Keratinocyte (primary cell): ENCODE measurements around the gene OVOL1. TPM values are rescaled to one million over a fixed set of nuclear protein-coding genes. Genes with fewer than 3 reads are reported as not detected.

Source experiments
- DNase-seq: peaks from one replicate; pipeline ENCODE4 v3.0.0-alpha.2; 2011; ENCODE audit warnings: low read depth, missing footprints, low spot score
- FAIRE-seq: peaks from 2 replicates; lab custom pipeline; 2011; peaks lifted over from hg19 to GRCh38; lab: Jason Lieb, UNC
- H2AFZ ChIP-seq: 2 replicates; pipeline ENCODE4 v1.6.0; 2012; ENCODE audit warnings: low read length, control low read depth, inconsistent platforms; ENCODE audit not compliant: control insufficient read depth
- H3K27ac ChIP-seq: 2 replicates; pipeline ENCODE4 v1.5.1; 2011; ENCODE audit warnings: low read length; ENCODE audit not compliant: control insufficient read depth, insufficient read depth
- H3K27me3 ChIP-seq: 3 replicates; pipeline ENCODE4 v1.6.0; 2011; ENCODE audit warnings: low read length; ENCODE audit not compliant: control insufficient read depth, insufficient read depth; ENCODE audit errors: extremely low read depth
- H3K36me3 ChIP-seq, 2 experiments: 2 replicates in 1 of 2; 3 replicates in 1 of 2; pipeline ENCODE4 v1.5.1; 2011; ENCODE audit warnings: low read length in 2 of 2, mild to moderate bottlenecking in 1 of 2; ENCODE audit not compliant: control insufficient read depth in 2 of 2, insufficient read depth in 2 of 2; ENCODE audit errors: extremely low read depth in 1 of 2
- H3K4me1 ChIP-seq: 3 replicates; pipeline ENCODE4 v1.5.1; 2011; ENCODE audit warnings: low read length; ENCODE audit not compliant: control insufficient read depth, insufficient read depth; ENCODE audit errors: extremely low read depth
- H3K4me2 ChIP-seq: 3 replicates; pipeline ENCODE4 v1.6.0; 2011; ENCODE audit warnings: low read depth, low read length; ENCODE audit not compliant: control insufficient read depth, insufficient read depth; ENCODE audit errors: extremely low read depth
- H3K4me3 ChIP-seq, 3 experiments: fragments of 200-600 bp in 1 of 3; sonication (generic) in 1 of 3; 2 replicates in 2 of 3; 3 replicates in 1 of 3; pipeline ENCODE4 v1.5.1; 2011 to 2016; ENCODE audit warnings: low read length in 3 of 3, mild to moderate bottlenecking in 3 of 3, control low read depth in 2 of 3, inconsistent platforms in 1 of 3, low read depth in 1 of 3, mixed read lengths in 1 of 3, mixed run types in 1 of 3, moderate library complexity in 1 of 3; ENCODE audit not compliant: control insufficient read depth in 2 of 3, insufficient read depth in 2 of 3; ENCODE audit errors: extremely low read depth in 1 of 3
- H3K79me2 ChIP-seq: 2 replicates; pipeline ENCODE4 v1.6.0; 2012; ENCODE audit warnings: low read length; ENCODE audit not compliant: control insufficient read depth, insufficient read depth
- H3K9ac ChIP-seq: 3 replicates; pipeline ENCODE4 v1.6.0; 2011; ENCODE audit warnings: low read length; ENCODE audit not compliant: control insufficient read depth, insufficient read depth; ENCODE audit errors: extremely low read depth
- H3K9me1 ChIP-seq: 3 replicates; pipeline ENCODE4 v1.6.0; 2011; ENCODE audit warnings: low read length; ENCODE audit not compliant: control insufficient read depth, insufficient read depth; ENCODE audit errors: extremely low read depth
- H3K9me3 ChIP-seq: 2 replicates; pipeline ENCODE4 v1.5.1; 2012; ENCODE audit warnings: low read depth, low read length; ENCODE audit not compliant: control insufficient read depth
- H4K20me1 ChIP-seq: 3 replicates; pipeline ENCODE4 v1.6.0; 2011; ENCODE audit warnings: low read length; ENCODE audit not compliant: control insufficient read depth, insufficient read depth; ENCODE audit errors: extremely low read depth
- EZH2 ChIP-seq: IDR thresholded peaks from one replicate; pipeline ENCODE4 v1.6.1; 2012; ENCODE audit warnings: inconsistent platforms, mild to moderate bottlenecking, low read length, moderate library complexity
- dilution Hi-C: fragments of 300-500 bp; cut with MboI; formaldehyde crosslinking; loops from one replicate; pipeline ENCODE4 v1.7.0; 2020; ENCODE audit warnings: low sequenced_read_pairs; ENCODE audit not compliant: extremely low pct_ligation_motif_present
- polyA plus RNA-seq, 5 experiments: library from polyadenylated mRNA; depleted of rRNA in 3 of 5; stranded (reverse) in 3 of 5; stranded (forward) in 1 of 5; unstranded in 1 of 5; fragments of >200 nt; gene quantifications; 1 replicate in 1 of 5; 2 replicates in 3 of 5; 3 replicates in 1 of 5; pipeline versions ENCODE4 v1.2.1 to v1.2.3, GENCODE V29; 2011 to 2012; ENCODE audit warnings: missing spikeins in 2 of 5, low read depth in 1 of 5, low replicate concordance in 1 of 5
- TF ChIP-seq, protein P1 (sequence below), 3 experiments: IDR thresholded peaks in 1 of 3; conservative IDR thresholded peaks in 1 of 3; optimal IDR thresholded peaks in 1 of 3; 2 replicates in 2 of 3; 3 replicates in 1 of 3; pipeline versions ENCODE3 to v1.5.1; 2011; ENCODE audit warnings: low read length in 3 of 3, mild to moderate bottlenecking in 3 of 3, moderate library complexity in 2 of 3, control low read depth in 1 of 3, inconsistent platforms in 1 of 3; ENCODE audit not compliant: insufficient read depth in 2 of 3; ENCODE audit errors: extremely low read depth in 1 of 3

The OVOL1 gene
- polyA plus RNA-seq, 1 donor (not counting 4 experiments of a cell fraction or from before 2014, with no cell fraction given), result 7.5 TPM

DNA sequence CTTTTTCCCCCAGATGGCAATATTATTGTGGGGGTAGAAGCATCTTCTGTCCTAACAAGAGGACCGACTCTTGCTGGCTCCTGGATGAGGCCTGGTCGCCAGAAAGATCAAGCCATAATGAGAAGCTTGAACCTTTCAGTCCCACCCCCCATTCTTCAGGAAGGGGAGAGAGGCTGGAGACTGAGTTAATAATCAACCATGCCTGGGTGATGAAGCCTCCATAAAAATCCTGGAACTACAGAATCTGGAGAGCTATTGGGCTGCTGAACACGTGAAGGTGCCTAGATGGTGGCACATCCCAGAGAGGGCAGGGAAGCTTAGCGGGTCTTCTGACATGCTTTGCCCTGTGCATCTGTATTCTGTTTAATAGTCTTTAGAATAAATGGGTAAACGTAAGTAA is 22.4 kb upstream of the OVOL1 start:
- Histone ChIP-seq H3K9ac (no peak overlapping the region), H4K20me1 (no peaks in the 10 kb centered on the region), H3K27ac (no peak overlapping the region), H3K9me3 (no peaks in the 10 kb centered on the region), H3K4me2 (no peak overlapping the region), H2AFZ (no peak overlapping the region), H3K4me1 (no peaks in the 10 kb centered on the region), H3K9me1 (no peaks in the 10 kb centered on the region), H3K79me2 (no peaks in the 10 kb centered on the region), H3K27me3 (no peaks in the 10 kb centered on the region), H3K4me3 (no peak overlapping the region), H3K36me3 (no peaks in the 10 kb centered on the region)
- DNase-seq, result no peak
- FAIRE-seq, result no peak
- dilution Hi-C loops, result no loop called here
- TF ChIP-seq, protein P1, sequence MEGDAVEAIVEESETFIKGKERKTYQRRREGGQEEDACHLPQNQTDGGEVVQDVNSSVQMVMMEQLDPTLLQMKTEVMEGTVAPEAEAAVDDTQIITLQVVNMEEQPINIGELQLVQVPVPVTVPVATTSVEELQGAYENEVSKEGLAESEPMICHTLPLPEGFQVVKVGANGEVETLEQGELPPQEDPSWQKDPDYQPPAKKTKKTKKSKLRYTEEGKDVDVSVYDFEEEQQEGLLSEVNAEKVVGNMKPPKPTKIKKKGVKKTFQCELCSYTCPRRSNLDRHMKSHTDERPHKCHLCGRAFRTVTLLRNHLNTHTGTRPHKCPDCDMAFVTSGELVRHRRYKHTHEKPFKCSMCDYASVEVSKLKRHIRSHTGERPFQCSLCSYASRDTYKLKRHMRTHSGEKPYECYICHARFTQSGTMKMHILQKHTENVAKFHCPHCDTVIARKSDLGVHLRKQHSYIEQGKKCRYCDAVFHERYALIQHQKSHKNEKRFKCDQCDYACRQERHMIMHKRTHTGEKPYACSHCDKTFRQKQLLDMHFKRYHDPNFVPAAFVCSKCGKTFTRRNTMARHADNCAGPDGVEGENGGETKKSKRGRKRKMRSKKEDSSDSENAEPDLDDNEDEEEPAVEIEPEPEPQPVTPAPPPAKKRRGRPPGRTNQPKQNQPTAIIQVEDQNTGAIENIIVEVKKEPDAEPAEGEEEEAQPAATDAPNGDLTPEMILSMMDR (optimal IDR thresholded peaks at IDR 0.05 in 1 of 3, IDR thresholded peaks at IDR 0.05 in 1 of 3, conservative IDR thresholded peaks at IDR 0.05 in 1 of 3; ENCODE audit: extremely low read depth in 1 of 3, insufficient read depth in 2 of 3, low read length in 3 of 3), result no peak
- no peak for TF ChIP-seq EZH2

DNA sequence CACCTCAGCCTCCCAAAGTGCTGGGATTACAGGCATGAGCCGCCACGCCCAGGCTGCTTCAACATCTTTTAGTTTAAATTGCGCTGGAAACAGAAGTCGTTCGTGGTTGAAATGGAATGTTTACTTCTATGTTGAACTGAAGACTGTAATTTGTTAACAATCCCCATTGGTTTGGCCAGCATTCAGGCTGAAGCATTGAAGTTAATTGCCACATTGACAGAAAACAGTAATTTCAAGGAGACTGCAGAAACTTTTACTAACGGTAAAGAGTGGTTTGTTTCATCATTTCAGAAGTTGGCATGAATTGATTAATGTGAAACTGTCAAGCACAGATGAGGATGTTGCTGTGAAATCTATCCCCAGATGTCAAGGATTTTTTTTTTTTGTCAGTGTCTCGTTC is 20.3 kb upstream of the OVOL1 start:
- dilution Hi-C loops, result no loop called here
- TF ChIP-seq, protein P1 (optimal IDR thresholded peaks at IDR 0.05 in 1 of 3, IDR thresholded peaks at IDR 0.05 in 1 of 3, conservative IDR thresholded peaks at IDR 0.05 in 1 of 3; ENCODE audit: extremely low read depth in 1 of 3, insufficient read depth in 2 of 3, low read length in 3 of 3), result no peak
- no peak for TF ChIP-seq EZH2
- Histone ChIP-seq H3K9me1 (no peaks in the 10 kb centered on the region), H2AFZ (no peak overlapping the region), H3K27ac (no peak overlapping the region), H3K4me2 (no peak overlapping the region), H3K79me2 (no peaks in the 10 kb centered on the region), H4K20me1 (no peaks in the 10 kb centered on the region), H3K9ac (no peak overlapping the region), H3K4me3 (no peak overlapping the region), H3K27me3 (no peaks in the 10 kb centered on the region), H3K4me1 (no peaks in the 10 kb centered on the region), H3K36me3 (no peaks in the 10 kb centered on the region), H3K9me3 (no peaks in the 10 kb centered on the region)
- DNase-seq (no peak), FAIRE-seq (no peak)
